HCT116 (cell line): Measurements from ENCODE around the gene HGFAC. TPM values are rescaled to one million over a fixed set of nuclear protein-coding genes. Genes with fewer than 3 reads are reported as not detected.

Experiments
- ATAC-seq: fragments of 200-7000 bp; cut with Tn5 transposase; 2 replicates; pipeline ENCODE4 v1.9.1; 2020; ENCODE audit warnings: mild to moderate bottlenecking, moderate library complexity
- BruUV-seq: library from RNA; stranded (reverse); fragments of 400-500 nt; replicated peaks from 2 replicates; lab custom pipeline; 2021; lab: Mats Ljungman, UMichigan
- CTCF ChIA-PET: fragments of 300-600 bp; sonication (Branson Sonifier 250); formaldehyde crosslinking; loops from one replicate; lab custom pipeline; 2021; ENCODE audit warnings: antibody characterized with exemption; lab: Charles Lee
- POLR2A ChIA-PET: fragments of 300-600, 350-600 bp; sonication (Branson Sonifier 250); formaldehyde crosslinking; loops from one replicate; lab custom pipeline; 2021; ENCODE audit warnings: antibody characterized with exemption; lab: Charles Lee
- RAD21 ChIA-PET, 2 experiments: fragments of 300-600 bp; sonication (Branson Sonifier 250); formaldehyde crosslinking; loops; one replicate each; lab custom pipeline; 2023; ENCODE audit warnings: low total read pairs in 2 of 2; ENCODE audit not compliant: uncharacterized antibody in 2 of 2, unreplicated experiment in 2 of 2, low non-redundant PET in 1 of 2; lab: Charles Lee
- DNase-seq: peaks from one replicate; pipeline ENCODE4 v3.0.0-alpha.2; 2010; ENCODE audit warnings: low read depth, low spot score
- H2AFZ ChIP-seq: fragments of 200-600 bp; shearing (Covaris generic), sonication (generic); 2 replicates; pipeline ENCODE4 v1.6.1; 2017; ENCODE audit warnings: low read depth, mixed run types, mixed read lengths, antibody characterized with exemption, low read length; ENCODE audit not compliant: poor library complexity, severe bottlenecking
- H3K27ac ChIP-seq: 2 replicates; pipeline ENCODE4 v1.5.1; 2012; ENCODE audit warnings: low read depth, low read length
- H3K27me3 ChIP-seq: fragments of 200-600 bp; sonication (generic); 2 replicates; pipeline ENCODE4 v1.6.1; 2016; ENCODE audit warnings: mixed run types, low read length, mixed read lengths; ENCODE audit not compliant: insufficient read depth
- H3K36me3 ChIP-seq, 2 experiments: fragments of 200-500 bp in 1 of 2; fragments of 200-600 bp in 1 of 2; sonication (Bioruptor generic) in 1 of 2; sonication (generic) in 1 of 2; 2 replicates each; pipeline versions ENCODE4 v1.5.1 to v1.6.1; 2014 to 2016; ENCODE audit warnings: low read length in 2 of 2, inconsistent platforms in 1 of 2, mixed read lengths in 1 of 2, mixed run types in 1 of 2; ENCODE audit not compliant: insufficient read depth in 2 of 2, control insufficient read depth in 1 of 2
- H3K4me1 ChIP-seq, 2 experiments: fragments of 200-600 bp in 1 of 2; sonication (generic) in 1 of 2; 2 replicates each; pipeline versions ENCODE4 v1.5.1 to v1.6.1; 2012 to 2017; ENCODE audit warnings: low read length in 2 of 2, inconsistent platforms in 1 of 2, mild to moderate bottlenecking in 1 of 2, mixed read lengths in 1 of 2, mixed run types in 1 of 2, moderate library complexity in 1 of 2; ENCODE audit not compliant: insufficient read depth in 2 of 2, control insufficient read depth in 1 of 2
- H3K4me2 ChIP-seq: fragments of 200-600 bp; sonication (generic); 2 replicates; pipeline ENCODE4 v1.6.1; 2017; ENCODE audit warnings: mixed run types, low read length, mixed read lengths
- H3K4me3 ChIP-seq, 2 experiments: fragments of 200-600 bp in 1 of 2; sonication (generic) in 1 of 2; replicated peaks in 1 of 2; 2 replicates each; pipeline ENCODE4 v1.5.1; 2011 to 2016; ENCODE audit warnings: low read length in 2 of 2, control low read depth in 1 of 2, low read depth in 1 of 2, mild to moderate bottlenecking in 1 of 2, mixed read lengths in 1 of 2, mixed run types in 1 of 2
- H3K79me2 ChIP-seq: fragments of 200-600 bp; sonication (generic); 2 replicates; pipeline ENCODE4 v1.6.1; 2017; ENCODE audit warnings: mild to moderate bottlenecking, mixed run types, low read length, moderate library complexity, mixed read lengths; ENCODE audit not compliant: insufficient read depth
- H3K9ac ChIP-seq: fragments of 200-600 bp; sonication (generic); 2 replicates; pipeline ENCODE4 v1.6.1; 2016; ENCODE audit warnings: low read length, mixed read lengths
- H3K9me2 ChIP-seq: fragments of 200-600 bp; sonication (generic), shearing (Covaris generic); 2 replicates; pipeline ENCODE4 v1.6.1; 2017; ENCODE audit warnings: mixed run types, mild to moderate bottlenecking, moderate library complexity; ENCODE audit not compliant: insufficient read depth
- H3K9me3 ChIP-seq, 2 experiments: fragments of 200-500 bp in 1 of 2; fragments of 200-600 bp in 1 of 2; sonication (Bioruptor generic) in 1 of 2; sonication (generic) in 1 of 2; 2 replicates each; pipeline ENCODE4 v1.6.1; 2014 to 2017; ENCODE audit warnings: low read length in 2 of 2, mixed read lengths in 2 of 2, inconsistent platforms in 1 of 2, low read depth in 1 of 2, mild to moderate bottlenecking in 1 of 2, mixed run types in 1 of 2, moderate library complexity in 1 of 2; ENCODE audit not compliant: control insufficient read depth in 1 of 2, insufficient read depth in 1 of 2
- H4K20me1 ChIP-seq: fragments of 200-600 bp; sonication (generic), shearing (Covaris generic); 2 replicates; pipeline ENCODE4 v1.6.1; 2017; ENCODE audit warnings: mixed run types, mild to moderate bottlenecking, moderate library complexity; ENCODE audit not compliant: insufficient read depth
- EZH2phosphoT487 ChIP-seq: fragments of 200-600 bp; IDR thresholded peaks from 2 replicates; pipeline ENCODE4 v1.6.1; 2018; ENCODE audit warnings: antibody characterized with exemption, borderline replicate concordance
- FOSL1 ChIP-seq: IDR thresholded peaks from 2 replicates; pipeline ENCODE4 v1.6.1; 2012; ENCODE audit warnings: low read depth
- POLR2AphosphoS5 ChIP-seq: IDR thresholded peaks from 2 replicates; pipeline ENCODE4 v1.6.1; 2011; ENCODE audit warnings: mild to moderate bottlenecking, low read depth, low read length, moderate library complexity
- YY1 ChIP-seq: IDR thresholded peaks from 2 replicates; pipeline ENCODE4 v1.6.1; 2011; ENCODE audit warnings: low read length, low read depth, moderate library complexity, mild to moderate bottlenecking; ENCODE audit not compliant: insufficient replicate concordance; ENCODE audit errors: extremely low read depth
- intact Hi-C: fragments of 100-400 bp; cut with micrococcal nuclease; formaldehyde crosslinking; loops from 2 replicates; pipeline ENCODE4 v1.10.0; 2022
- total RNA-seq: library from RNA; stranded (reverse); gene quantifications from one replicate; pipeline ENCODE4 v1.2.1, GENCODE V29; 2021; ENCODE audit not compliant: unreplicated experiment
- TF ChIP-seq, protein P1 (sequence below), 3 experiments: fragments of 200-600 bp in 1 of 3; sonication (generic) in 1 of 3; IDR thresholded peaks in 2 of 3; conservative IDR thresholded peaks in 1 of 3; 2 replicates each; pipeline ENCODE4 v1.5.1; 2012 to 2017; ENCODE audit warnings: low read depth in 2 of 3, low read length in 2 of 3, antibody characterized with exemption in 1 of 3, borderline replicate concordance in 1 of 3, control low read depth in 1 of 3, mild to moderate bottlenecking in 1 of 3, mixed read lengths in 1 of 3, mixed run types in 1 of 3, moderate library complexity in 1 of 3; ENCODE audit not compliant: insufficient read depth in 1 of 3
- TF ChIP-seq, protein P2 (sequence below): IDR thresholded peaks from 2 replicates; pipeline ENCODE4 v1.6.1; 2011; ENCODE audit warnings: mild to moderate bottlenecking, low read length, moderate library complexity; ENCODE audit not compliant: insufficient replicate concordance; ENCODE audit errors: extremely low read depth
- TF ChIP-seq, protein P3 (sequence below): IDR thresholded peaks from 2 replicates; pipeline ENCODE4 v1.6.1; 2012

Gene HGFAC
- total RNA-seq, 1 experiment from 2014 or later = 1.1 TPM

DNA sequence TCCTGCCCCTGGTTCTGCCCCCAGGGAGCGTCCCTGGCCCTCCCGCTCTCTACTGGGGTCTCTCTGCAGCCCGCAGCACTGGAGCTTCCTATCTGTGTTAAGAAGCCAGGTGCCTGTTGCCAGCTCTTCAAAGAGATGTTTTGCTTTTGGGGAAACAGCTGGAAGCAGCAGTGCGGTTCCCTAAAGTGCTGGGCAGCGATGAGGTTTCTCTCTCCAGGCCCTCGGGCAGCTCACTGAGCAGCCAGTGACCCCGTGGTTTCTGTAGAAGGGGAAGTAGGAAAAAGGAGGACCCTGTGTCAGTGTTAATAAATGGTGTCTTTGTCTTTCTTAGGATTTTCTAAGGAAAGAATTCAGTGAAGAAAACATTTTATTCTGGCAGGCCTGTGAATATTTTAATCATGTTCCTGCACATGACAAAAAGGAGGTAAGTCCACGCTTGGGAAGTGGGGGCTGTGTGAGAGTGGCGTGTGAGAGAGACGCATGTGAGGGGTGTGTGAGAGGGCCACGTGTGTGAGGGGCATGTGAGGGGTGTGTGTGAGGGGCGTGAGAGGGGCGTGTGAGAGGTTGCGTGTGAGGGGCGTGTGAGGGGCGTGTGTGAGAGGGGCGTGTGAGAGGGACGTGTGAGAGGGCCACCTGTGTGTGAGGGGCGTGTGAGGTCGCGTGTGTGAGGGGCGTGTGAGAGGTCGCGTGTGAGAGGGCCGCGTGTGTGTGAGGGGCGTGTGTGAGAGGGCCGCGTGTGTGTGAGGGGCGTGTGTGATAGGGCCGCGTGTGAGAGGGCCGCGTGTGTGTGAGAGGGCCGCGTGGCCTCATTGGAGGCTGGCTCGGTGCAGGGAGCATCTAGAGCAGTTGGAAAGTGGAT, 27.1 kb upstream of the HGFAC start:
- CTCF ChIA-PET = no interaction called here
- Histone ChIP-seq H3K4me1 (no peaks in the 10 kb centered on the region), H2AFZ (no peak overlapping the region), H3K79me2 (no peaks in the 10 kb centered on the region), H3K36me3 (no peaks in the 10 kb centered on the region), H3K9me3 (no peaks in the 10 kb centered on the region), H3K27ac (no peak overlapping the region), H3K27me3 (no peaks in the 10 kb centered on the region), H4K20me1 (no peaks in the 10 kb centered on the region), H3K4me3 (no peak overlapping the region), H3K4me2 (no peak overlapping the region), H3K9ac (no peak overlapping the region), H3K9me2 (no peaks in the 10 kb centered on the region)
- intact Hi-C loops = no loop called here
- DNase-seq = no peak
- RAD21 ChIA-PET = no interaction called here
- TF ChIP-seq FOSL1 (no peak), POLR2AphosphoS5 (no peak), EZH2phosphoT487 (no peak), YY1 (no peak)
- TF ChIP-seq, protein P1, sequence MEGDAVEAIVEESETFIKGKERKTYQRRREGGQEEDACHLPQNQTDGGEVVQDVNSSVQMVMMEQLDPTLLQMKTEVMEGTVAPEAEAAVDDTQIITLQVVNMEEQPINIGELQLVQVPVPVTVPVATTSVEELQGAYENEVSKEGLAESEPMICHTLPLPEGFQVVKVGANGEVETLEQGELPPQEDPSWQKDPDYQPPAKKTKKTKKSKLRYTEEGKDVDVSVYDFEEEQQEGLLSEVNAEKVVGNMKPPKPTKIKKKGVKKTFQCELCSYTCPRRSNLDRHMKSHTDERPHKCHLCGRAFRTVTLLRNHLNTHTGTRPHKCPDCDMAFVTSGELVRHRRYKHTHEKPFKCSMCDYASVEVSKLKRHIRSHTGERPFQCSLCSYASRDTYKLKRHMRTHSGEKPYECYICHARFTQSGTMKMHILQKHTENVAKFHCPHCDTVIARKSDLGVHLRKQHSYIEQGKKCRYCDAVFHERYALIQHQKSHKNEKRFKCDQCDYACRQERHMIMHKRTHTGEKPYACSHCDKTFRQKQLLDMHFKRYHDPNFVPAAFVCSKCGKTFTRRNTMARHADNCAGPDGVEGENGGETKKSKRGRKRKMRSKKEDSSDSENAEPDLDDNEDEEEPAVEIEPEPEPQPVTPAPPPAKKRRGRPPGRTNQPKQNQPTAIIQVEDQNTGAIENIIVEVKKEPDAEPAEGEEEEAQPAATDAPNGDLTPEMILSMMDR (IDR thresholded peaks at IDR 0.05 in 2 of 3, conservative IDR thresholded peaks at IDR 0.05 in 1 of 3; ENCODE audit: borderline replicate concordance in 1 of 3, insufficient read depth in 1 of 3, low read depth in 2 of 3, low read length in 2 of 3) = no peak
- TF ChIP-seq, protein P2, sequence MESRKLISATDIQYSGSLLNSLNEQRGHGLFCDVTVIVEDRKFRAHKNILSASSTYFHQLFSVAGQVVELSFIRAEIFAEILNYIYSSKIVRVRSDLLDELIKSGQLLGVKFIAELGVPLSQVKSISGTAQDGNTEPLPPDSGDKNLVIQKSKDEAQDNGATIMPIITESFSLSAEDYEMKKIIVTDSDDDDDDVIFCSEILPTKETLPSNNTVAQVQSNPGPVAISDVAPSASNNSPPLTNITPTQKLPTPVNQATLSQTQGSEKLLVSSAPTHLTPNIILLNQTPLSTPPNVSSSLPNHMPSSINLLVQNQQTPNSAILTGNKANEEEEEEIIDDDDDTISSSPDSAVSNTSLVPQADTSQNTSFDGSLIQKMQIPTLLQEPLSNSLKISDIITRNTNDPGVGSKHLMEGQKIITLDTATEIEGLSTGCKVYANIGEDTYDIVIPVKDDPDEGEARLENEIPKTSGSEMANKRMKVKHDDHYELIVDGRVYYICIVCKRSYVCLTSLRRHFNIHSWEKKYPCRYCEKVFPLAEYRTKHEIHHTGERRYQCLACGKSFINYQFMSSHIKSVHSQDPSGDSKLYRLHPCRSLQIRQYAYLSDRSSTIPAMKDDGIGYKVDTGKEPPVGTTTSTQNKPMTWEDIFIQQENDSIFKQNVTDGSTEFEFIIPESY = no peak
- TF ChIP-seq, protein P3, sequence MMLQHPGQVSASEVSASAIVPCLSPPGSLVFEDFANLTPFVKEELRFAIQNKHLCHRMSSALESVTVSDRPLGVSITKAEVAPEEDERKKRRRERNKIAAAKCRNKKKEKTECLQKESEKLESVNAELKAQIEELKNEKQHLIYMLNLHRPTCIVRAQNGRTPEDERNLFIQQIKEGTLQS = no peak
- ATAC-seq = no peak
- BruUV-seq = no TSS peak
- POLR2A ChIA-PET = no interaction called here
